ENCODE measurements around the gene PDE4D.
"Not testable (repeated sequence)": the region's sequence is repeated elsewhere in the genome, so short reads cannot be mapped to it uniquely, and the experiment has no call there.

The PDE4D gene

DNA sequence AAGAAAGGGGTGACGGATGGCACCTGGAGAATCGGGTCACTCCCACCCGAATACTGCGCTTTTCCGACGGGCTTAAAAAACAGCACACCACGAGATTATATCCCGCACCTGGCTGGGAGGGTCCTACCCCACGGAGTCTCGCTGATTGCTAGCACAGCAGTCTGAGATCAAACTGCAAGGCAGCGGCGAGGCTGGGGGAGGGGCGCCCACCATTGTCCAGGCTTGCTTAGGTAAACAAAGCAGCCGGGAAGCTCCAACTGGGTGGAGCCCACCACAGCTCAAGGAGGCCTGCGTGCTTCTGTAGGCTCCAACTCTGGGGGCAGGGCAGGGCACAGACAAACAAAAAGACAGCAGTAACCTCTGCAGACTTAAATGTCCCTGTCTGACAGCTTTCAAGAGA is 498.6 kb downstream of the PDE4D start:
- not testable (repeated sequence) for DNase-seq

DNA sequence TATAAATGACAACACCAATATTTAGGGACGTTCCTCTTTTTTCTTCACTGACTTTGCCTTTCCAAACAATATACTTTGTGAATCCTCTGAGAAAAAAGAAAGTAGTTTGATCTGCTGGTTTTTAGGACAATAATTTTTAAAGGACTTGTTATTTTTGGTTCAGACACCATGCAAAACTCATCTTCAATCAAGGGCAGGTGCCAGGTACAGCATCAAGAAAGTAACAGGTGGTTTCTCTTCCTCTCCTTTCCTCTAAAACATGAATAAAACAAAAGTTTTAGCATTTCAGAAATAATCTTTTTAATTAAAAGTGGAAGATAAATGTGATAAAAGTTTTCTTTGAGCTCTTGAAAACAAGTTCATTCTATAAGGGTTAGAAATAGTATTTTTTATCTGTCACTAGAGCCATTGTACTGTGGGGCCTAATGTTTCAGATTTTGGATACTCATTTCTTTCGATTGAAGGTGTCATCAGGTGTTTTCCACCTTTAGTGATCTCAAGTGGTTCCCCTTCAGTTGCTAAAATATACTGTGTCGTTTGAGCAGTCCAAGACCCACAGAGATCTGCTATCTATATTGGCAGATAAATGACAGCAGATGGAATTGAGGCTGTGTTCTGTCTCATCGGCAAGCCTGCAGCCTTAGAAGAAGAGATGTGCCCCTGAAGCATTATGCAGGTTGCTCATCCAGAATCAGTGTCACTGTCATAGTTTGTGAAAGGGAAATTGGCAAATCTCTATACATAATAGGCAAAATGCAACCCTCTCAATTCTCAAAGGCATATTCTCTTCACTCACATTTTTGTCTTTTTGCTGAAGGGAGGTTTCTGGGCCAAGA is 499.7 kb downstream of the PDE4D start:
- DNase-seq: no peak

DNA sequence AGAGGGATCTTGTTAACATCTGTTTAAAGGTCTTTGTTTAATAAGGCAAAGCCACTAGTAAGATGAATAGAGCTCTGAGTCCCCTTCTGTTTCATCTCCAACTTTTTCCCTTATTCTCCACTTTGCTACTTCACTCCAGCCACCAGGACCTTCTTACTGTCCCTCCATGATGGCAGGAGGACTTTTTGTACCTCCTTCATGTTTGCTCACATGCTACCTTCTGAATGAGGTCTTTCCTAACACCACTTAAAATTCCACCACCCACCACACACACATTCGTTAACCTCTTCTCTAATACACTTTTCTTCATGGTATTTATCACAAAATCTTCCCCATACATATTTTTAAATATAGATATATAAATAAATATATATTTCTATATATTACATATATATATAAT is 501.9 kb downstream of the PDE4D start:
- DNase-seq: no peak

DNA sequence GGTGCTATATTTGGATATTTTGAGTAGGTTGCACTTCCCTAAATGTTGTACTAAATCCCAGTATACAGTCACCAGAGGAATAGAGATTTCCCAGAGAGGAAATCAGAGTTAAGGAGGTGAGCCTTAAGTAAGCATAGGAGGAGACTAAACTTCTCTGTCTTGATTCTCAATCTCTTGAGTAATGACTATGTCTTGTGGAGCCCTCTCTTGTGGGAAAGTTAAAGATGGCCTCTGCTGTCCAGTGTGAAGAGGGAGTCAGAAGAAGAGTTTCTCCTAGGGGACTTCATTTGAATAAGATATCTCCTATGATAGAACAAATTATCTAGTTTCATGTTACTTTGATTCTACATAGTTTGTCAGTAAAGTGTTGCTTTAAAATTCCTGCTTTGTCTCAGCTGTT is 502.5 kb downstream of the PDE4D start:
- no peak for DNase-seq

DNA sequence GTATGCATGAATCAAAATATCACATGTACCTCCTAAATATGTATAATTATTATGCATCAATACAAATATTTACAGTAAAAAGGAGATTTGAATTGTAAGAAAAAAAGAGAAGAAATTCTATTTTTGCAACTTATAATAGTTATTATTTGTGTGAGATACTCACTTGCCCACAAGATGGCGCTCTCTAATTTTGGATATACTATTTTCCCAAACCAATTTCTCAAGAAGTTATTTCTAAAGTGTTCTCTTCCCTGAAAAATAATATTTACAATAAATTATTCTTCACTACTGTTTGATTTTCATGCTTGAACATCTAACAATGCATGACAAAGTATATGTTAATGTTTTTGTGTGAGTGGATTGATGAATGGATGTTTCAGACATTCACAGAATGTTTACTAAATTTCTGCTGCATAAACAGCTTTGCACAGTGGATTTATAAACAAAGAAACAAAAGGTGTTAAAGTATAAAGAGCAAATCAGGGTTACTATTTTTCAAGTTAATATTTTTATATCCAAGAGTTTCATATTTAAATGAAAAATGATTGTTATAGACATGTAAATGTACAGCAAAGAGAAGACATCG is 503.4 kb downstream of the PDE4D start:
- DNase-seq: no peak

DNA sequence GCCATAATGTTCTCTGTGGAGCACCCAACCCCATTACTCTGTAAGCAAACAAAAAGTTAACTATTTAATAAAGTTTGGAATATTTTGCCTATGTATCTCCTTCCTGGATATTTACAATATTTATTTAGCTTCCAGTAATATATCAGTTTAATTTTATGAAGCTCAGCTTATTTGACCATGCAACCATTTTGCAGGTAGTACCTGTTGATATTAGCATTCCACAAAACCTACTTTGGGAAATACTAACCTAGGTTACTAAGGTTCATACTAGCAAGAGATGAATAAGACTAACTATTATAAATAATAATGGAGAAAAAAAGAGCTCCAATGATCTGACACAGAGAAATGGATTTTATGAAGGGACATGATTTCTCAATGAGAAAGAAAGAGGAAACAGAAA is 506.4 kb downstream of the PDE4D start:
- DNase-seq: no peak

DNA sequence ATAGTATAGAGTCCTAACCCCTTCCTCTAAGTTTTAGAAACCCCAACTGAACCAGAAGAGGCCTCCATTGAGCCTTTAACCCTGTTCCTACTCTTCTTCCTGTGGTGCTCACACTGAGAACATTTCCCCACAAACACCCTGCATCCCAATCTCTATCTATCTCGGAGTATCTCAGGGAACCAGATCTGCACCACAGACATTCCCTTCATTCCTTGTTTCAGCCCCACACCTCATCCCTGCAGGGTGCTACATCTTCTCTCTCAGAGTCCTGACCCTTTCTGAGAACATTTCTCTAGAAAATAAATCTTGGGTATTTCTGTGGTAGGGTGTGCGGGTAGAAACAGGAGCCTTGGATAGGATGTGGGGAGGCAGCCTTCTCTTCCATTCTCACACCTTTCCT is 507.8 kb downstream of the PDE4D start:
- DNase-seq: no peak

DNA sequence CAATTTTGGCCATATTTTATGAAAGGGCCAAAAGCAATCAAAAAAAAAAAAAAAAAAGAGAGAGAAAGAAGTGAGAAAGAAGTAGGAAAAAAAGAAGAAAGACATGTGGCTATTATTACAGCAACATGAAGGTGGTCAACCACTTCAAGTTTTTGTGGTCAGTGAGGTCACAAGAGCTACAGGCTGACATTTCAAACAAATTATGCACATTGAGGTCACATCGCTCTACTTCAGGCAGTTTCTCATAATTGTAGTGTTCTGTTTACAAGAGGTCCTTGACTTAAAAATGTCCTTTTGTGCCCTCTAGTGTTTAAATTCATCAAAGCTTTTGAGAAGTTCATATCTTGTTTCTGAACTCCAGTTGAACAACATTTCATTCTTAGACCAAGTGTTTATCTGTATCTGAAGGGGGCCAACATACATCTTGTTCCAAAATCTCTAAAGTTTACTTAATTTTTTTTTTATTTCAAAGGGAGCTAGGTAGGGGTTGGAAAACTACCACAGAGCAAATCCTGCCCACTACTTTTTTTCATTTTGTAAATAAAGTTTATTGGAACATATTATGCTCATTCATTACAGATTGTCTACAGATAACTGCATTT is 513.1 kb downstream of the PDE4D start:
- DNase-seq: no peak

DNA sequence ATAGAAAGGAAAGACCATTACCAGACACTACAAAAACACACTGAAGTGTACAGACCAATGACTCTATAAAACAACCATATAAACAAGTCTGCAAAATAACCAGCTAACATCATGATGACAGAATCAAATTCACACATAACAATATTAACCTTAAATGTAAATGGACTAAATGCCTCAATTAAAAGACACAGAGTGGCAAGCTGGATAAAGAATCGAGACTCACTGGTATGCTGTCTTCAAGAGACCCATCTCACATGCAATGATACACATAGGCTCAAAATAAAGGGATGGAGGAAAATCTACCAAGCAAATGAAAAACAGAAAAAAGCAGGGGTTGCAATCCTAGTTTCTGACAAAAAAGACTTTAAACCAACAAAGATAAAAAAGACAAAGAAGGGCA is 519.5 kb downstream of the PDE4D start:
- not testable (repeated sequence) for DNase-seq

DNA sequence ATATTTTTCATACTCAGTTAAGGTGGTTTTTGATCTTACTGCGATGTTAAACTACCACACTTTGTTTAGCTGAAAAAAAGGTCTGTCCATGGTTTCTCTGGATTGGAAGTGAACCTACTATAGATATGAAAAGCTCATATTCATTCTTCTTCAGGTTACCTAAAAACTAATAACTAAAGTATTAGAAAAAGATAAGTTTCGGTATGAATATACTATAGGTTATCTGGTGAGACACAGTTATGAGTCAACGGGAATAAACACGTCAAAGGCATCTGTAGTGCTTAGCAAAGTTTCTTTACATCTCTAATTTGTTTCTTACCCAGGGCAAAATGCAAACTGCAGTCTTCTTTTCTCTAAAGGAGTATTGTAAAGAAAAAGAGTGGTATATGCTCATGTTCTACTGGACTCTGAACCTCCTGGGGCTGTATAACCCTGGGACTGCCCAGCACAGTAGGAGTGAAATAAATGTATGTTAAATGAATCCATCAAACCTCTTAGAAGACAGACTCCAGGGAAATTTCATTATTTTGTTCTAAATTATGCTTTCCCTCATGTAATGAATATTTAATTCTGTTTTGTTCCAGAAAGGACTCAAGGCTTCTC is 521.9 kb downstream of the PDE4D start:
- no peak for DNase-seq

DNA sequence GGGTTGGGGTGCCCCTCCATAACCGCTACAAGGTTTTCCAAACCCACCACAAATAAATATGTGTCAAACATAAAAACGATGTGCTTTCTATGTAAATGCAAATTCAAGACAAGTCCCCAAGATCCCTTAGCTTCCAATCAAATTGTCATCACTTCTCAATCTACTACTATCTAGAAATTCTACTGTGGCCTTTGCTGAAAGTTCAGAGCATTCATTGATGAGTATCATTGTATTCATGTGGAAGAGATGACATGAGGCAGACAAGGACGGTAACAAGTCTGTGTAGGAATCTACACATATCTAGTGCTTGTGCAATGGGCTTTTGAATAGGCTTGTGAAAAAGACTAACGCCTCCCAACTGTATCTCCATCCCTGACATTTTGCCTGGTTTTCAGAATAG is 524.6 kb downstream of the PDE4D start:
- DNase-seq: no peak

DNA sequence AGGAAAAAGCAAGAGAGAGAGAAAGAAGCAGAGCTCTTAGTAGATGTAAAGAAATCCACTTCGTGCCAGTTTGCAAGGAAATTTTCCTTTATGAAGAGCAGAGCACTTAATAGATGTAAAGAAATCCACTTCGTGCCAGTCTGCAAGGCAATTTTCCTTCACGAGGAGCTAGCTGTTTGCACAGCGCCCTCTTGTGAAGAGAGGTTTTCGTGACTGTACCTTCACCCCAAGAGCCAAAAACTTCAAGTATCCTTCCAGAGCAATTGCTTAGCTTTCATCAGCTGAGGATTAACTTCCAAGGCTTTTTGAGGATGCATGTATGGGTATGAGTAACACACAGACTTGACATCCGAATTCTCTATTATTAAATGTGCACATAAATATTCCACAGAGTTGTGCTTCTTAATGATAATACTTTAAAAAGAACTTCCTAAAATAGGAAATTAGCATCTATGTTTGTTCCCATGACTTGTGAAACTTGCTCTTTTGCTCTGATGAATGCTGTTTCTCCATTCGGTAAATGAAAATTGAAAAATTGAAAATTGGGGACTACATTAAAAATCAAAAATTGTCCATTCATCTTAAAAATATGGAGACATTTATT is 525.6 kb downstream of the PDE4D start:
- DNase-seq: peak; percentile 17 to 26

DNA sequence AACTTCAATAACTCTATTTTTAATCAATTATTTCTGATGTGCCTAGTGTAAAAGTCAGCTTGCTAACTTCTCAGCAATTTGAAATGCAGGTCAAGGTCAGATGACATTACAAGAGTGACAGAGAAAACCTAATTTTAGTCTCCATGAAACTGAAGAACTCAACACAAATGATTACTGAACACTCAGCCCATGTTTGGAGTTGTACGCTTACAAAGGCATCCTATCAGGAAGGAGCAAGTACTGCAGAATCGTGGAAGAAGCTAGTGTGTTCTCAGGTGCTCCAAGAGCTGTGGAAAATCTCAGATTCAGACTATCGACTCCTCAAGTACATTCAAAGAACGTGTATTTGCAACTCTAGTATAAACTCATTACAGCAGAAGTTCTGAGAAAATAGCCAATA is 526.7 kb downstream of the PDE4D start:
- DNase-seq: no peak

DNA sequence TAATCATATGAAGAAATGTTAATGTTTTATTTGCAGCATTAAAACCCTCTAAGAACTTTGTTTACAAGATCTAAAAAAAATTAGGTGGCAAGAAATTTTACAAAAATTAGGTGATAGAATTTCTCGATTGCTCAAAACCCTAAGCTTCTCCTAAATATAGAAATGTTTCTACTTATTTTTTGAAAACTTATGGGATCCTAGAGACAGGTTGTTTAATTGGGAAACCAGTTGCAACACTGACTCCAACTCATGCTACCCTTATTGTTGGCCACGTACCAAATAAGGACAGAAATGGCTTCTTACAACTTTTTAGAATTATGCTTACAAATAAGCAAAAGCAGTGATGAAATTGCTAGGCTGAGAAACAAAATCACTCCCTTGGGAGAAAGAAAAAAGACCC is 531.1 kb downstream of the PDE4D start:
- no peak for DNase-seq

DNA sequence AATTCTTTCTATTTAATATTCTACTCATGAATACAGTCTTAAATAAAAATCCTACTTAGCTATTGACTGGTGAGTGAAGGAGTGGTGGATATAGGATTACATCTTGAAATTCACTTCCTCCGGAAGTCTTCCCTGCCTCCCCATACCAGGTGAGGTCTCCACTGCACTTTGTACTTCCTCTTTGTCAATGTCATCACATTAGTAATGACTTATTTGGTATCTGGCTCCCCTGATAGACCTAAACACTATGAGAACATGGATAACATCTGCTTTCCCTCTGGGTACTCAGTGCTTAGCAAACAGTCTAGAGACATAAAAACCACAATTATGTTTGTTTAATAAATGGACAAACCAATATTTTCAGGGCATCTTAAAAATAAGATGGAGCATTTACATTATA is 532.1 kb downstream of the PDE4D start:
- no peak for DNase-seq

DNA sequence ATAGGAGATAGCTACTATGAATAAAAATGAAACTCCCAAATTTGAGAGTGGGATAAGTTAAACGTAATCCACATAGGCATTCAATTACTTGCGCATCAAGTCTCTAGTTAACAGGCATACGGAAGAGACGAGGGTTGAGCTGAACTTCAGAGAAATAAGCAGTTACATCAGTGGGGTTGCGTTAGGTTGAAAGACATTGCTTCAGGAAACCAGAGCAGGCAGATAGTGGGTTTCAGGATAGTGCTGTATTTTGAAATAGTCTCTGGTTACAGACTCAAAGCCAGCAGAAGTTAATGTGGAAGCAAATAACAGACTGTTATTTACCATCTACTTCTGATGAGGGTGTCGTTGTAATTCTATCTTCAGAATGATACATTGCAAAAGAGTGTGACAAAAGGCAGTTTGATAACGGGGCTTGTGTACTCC is 533.4 kb downstream of the PDE4D start:
- no peak for DNase-seq

DNA sequence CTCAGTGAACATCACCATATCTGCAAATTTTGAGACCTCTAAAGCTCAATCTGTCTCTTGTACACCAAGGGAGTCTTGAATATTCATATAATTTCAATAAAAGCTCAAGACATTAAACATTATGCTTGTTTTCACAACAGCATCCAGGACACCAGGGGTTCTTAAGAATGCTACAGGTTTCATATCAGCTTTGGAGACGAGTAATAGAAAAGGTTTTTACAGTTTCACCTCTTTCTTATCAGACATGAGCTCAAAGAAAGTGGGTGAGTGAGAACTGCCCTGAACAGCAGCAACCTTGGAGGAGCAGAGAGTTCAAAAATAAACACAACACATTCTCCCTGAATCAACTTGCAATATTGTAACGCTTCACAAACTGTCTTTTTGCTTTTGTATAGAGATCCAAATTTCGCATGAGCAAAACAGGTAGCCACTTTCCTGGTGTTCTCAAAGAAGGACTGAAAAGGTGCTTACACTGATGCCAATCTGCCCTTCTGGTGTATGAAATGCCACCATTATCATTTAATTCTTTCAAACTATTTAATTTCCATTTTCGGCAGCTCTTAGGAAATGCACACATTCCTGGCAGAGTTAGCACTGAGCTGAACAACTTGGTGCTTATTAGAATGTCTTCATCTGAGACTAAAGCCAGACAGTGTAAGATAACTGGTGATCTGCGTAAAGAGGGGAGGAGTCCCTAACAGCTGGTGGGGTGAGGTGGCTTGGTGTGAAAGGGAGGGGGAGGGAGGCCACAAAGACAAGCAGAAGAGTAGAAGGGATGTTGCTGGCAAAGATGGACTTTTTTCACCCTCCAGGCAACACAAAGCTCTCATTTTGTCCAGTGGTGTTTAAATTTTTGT is 535.3 kb downstream of the PDE4D start:
- no peak for DNase-seq

DNA sequence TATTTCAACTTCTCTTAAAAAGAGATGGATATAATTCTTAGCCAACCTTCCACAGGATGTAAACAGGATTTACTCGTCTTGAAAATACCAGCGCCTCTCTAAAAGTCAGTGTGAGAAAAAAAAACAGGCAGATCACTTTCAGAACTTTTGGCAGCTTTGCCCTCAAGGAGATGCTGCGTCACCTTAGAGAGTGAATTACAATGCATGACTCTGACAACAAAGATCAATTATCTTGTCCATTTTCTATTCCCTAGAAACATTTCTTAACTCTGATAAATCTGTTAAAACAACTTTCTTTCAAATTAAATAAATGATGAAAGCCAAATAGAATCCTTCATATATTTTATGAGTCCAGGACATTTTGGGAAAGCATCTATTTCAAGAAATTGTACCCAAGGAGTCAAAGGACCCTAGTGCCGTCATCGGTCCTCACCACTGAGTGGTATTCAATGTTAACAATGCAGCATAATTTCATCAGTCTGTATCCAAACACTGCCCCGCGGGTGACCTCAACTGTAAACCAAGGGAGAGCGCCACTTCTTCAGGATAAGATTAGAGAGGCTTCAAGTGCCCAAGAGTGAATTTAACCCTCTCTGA is 536.0 kb downstream of the PDE4D start:
- DNase-seq: no peak

DNA sequence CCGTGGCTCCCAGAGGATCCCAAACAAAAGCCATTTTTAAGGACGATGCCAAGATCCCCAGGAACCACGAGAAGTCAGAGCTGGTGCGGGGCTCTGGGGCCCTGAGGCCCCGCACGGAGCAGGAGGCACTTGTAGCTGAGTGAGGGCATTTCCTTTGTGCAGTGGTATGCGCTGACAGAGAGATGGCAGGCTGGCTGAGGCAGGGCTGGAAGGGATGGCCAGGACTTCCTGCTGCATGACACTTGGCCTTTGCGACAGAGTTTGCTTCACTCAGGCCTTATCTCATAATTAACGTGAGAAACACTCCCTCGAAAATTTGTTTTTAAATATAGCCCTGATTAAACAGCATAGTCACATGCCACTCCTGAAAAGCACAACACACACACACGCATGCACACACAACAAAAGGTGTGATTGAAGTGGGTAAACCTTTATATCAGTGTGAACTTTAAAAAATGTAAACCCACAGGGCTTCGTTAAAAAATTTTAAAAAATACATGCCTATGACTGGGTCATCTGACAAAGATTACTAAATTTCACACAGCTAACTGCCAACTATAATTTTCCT is 536.6 kb downstream of the PDE4D start:
- no peak for DNase-seq

DNA sequence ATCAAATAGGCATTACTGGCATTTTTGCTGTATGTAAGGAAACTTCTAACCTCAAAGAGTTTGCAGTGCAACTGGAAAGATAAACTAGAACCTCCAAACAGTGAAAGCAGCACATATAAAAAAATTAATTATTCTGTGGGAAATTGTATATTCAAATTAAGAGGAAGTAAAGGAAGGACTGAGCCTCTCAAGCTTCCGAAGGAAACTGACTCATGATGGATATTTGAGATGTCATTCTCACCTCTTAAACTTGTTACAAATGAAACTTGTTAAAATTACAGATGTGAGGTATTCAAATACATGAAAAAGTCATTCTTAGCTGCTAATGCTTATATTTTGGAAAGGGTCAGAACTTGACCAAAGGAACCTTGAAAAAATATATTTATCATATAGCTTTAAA is 538.7 kb downstream of the PDE4D start:
- no peak for DNase-seq

DNA sequence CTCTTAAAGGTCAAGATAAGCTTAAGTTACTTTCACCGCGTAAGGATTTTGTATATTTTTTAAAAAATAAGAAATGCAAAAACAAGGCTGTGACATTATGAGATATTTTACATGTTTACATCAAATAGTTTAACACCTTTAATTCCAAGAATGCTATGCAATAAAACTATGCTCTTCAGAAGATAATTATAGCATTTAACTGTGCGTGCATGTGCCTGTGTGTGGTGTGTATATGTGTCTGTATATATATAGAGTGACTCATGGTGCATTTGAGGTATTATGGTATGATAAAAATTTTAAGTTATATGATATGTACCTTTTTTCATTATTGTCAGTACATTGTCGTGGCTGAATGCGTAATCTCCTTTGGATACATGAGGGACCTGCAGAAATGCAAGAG is 539.3 kb downstream of the PDE4D start:
- DNase-seq: no peak
